OCI-LY7 (cell line): ENCODE data around the gene SMYD3. TPM values are rescaled to one million over a fixed set of nuclear protein-coding genes. Genes with fewer than 3 reads are reported as not detected.

Experiments
- BruUV-seq: library from RNA; stranded (reverse); fragments of 400-500 nt; replicated peaks from 2 replicates; lab custom pipeline; 2021; lab: Mats Ljungman, UMichigan
- CTCF ChIA-PET: fragments of 300-600 bp; sonication (Branson Sonifier 250); formaldehyde crosslinking; loops from one replicate; lab custom pipeline; 2022; ENCODE audit warnings: antibody characterized with exemption; ENCODE audit not compliant: unreplicated experiment; lab: Charles Lee
- POLR2A ChIA-PET: fragments of 300-600 bp; sonication (Branson Sonifier 250); formaldehyde crosslinking; loops from one replicate; lab custom pipeline; 2022; ENCODE audit warnings: antibody characterized with exemption; lab: Charles Lee
- DNase-seq: peaks from one replicate; pipeline ENCODE4 v3.0.0-alpha.2; 2015; ENCODE audit warnings: low spot score
- H2AFZ ChIP-seq: fragments of 200-600 bp; sonication (generic), shearing (Covaris generic); 2 replicates; pipeline ENCODE4 v1.6.1; 2014; ENCODE audit warnings: mild to moderate bottlenecking, antibody characterized with exemption, low read length, moderate library complexity
- H3K27ac ChIP-seq: fragments of 200-600 bp; sonication (generic); 2 replicates; pipeline ENCODE4 v1.5.1; 2014; ENCODE audit warnings: mixed run types, low read depth, mild to moderate bottlenecking, moderate library complexity, low read length, inconsistent platforms; ENCODE audit not compliant: poor library complexity, severe bottlenecking
- H3K36me3 ChIP-seq: fragments of 200-600 bp; sonication (generic); 2 replicates; pipeline ENCODE4 v1.6.1; 2014; ENCODE audit warnings: mild to moderate bottlenecking, antibody characterized with exemption, low read length, moderate library complexity, mixed read lengths; ENCODE audit not compliant: insufficient read depth
- H3K4me1 ChIP-seq: fragments of 200-600 bp; sonication (generic); 2 replicates; pipeline ENCODE4 v1.5.1; 2014; ENCODE audit warnings: mild to moderate bottlenecking, low read length; ENCODE audit not compliant: insufficient read depth, poor library complexity, severe bottlenecking
- H3K4me2 ChIP-seq: fragments of 200-600 bp; sonication (generic); 2 replicates; pipeline ENCODE4 v1.6.1; 2014; ENCODE audit warnings: mild to moderate bottlenecking, low read length
- H3K4me3 ChIP-seq: fragments of 200-600 bp; sonication (generic); 2 replicates; pipeline ENCODE4 v1.5.1; 2014; ENCODE audit warnings: mild to moderate bottlenecking, low read depth, low read length; ENCODE audit not compliant: poor library complexity, severe bottlenecking
- H3K79me2 ChIP-seq: fragments of 200-600 bp; sonication (generic); 2 replicates; pipeline ENCODE4 v1.6.1; 2016; ENCODE audit warnings: low read depth, mild to moderate bottlenecking, low read length, moderate library complexity, mixed read lengths; ENCODE audit not compliant: insufficient read depth
- H3K9me2 ChIP-seq: fragments of 200-600 bp; sonication (generic); 2 replicates; pipeline ENCODE4 v1.6.1; 2016; ENCODE audit warnings: mild to moderate bottlenecking, low read length, mixed read lengths; ENCODE audit not compliant: insufficient read depth
- H3K9me3 ChIP-seq: fragments of 200-600 bp; sonication (generic); 2 replicates; pipeline ENCODE4 v1.6.1; 2014; ENCODE audit warnings: mild to moderate bottlenecking, mixed run types, low read length, mixed read lengths
- H4K20me1 ChIP-seq: fragments of 200-600 bp; sonication (generic); 2 replicates; pipeline ENCODE4 v1.6.1; 2014; ENCODE audit warnings: mild to moderate bottlenecking, antibody characterized with exemption, low read length, moderate library complexity, mixed read lengths; ENCODE audit not compliant: insufficient read depth
- EZH2phosphoT487 ChIP-seq: fragments of 200-600 bp; sonication (generic); IDR thresholded peaks from 2 replicates; pipeline ENCODE4 v1.6.1; 2018; ENCODE audit warnings: low read depth, borderline replicate concordance, mild to moderate bottlenecking, mixed run types, antibody characterized with exemption, low read length, moderate library complexity, mixed read lengths
- intact Hi-C: fragments of 100-400 bp; cut with micrococcal nuclease; formaldehyde crosslinking; loops from one replicate; pipeline ENCODE4 v1.10.0; 2022; ENCODE audit not compliant: unreplicated experiment
- total RNA-seq, 2 experiments: library from RNA; depleted of rRNA in 1 of 2; stranded (reverse); fragments of >200 nt in 1 of 2; shearing (Covaris generic) in 1 of 2; gene quantifications; 2 replicates each; pipeline ENCODE4 v1.2.3, GENCODE V29; 2014 to 2022
- TF ChIP-seq, protein P1 (sequence below): fragments of 200-600 bp; sonication (generic); conservative IDR thresholded peaks from 2 replicates; pipeline ENCODE4 v1.5.1; 2014; ENCODE audit warnings: mild to moderate bottlenecking, antibody characterized with exemption, low read length, moderate library complexity, mixed read lengths

The SMYD3 gene
- total RNA-seq, 2 experiments from 2014 or later, result 28.9 to 34.5 TPM

DNA sequence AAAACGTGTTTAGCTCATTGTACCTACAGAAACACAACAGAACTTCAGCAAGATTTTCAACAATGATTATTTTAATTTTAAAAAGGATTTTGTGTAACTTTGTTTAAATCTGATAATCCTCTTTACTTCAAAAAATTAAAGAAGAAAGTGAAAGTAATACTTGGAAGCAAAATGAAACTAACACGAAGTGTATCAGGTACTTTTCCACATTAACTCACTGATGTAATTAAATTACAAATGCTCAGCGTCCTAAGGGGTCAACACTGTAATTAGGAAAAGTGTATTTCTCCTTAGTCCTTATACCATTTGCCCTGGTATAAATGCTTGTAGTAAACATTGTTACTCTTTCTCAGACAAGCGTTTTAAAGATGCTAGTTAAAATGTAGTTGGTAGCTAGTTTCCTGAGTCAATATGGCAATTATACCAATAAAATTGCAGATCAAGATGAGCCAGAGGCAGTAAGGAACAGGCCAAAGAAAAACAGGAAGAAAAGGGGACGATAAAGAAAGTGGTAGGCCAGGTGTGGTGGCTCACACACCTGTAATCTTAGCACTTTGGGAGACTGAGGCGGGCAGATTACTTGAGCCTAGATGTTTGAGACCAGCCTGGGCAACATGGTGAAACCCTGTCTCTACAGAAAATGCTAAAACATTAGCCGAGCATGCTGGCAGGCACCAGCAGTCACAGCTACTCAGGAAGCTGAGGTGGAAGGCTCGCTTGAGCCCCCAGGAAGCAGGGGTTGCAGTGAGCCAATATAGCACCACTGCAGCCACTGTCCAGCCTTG is 553.0 kb downstream of the SMYD3 start:
- ChIA-PET POLR2A (no interaction called here), CTCF (interaction anchor here (0.6 kb wide), 1 partner anchor 50 kb away, joined by 3 read pairs; no protein-coding TSS in a partner anchor)
- Histone ChIP-seq H3K4me3 (peak overlapping the region; percentile 60), H3K9me2 (no peaks in the 10 kb centered on the region), H2AFZ (peak overlapping the region; percentile 85), H3K27ac (peak overlapping the region; percentile 67), H3K79me2 (no peaks in the 10 kb centered on the region), H4K20me1 (no peaks in the 10 kb centered on the region), H3K9me3 (no peaks in the 10 kb centered on the region), H3K4me1 (peaks cover 39% of the 10 kb centered on the region), H3K4me2 (peak overlapping the region; percentile 84), H3K36me3 (no peaks in the 10 kb centered on the region)
- BruUV-seq, result no TSS peak
- TF ChIP-seq, protein P1, sequence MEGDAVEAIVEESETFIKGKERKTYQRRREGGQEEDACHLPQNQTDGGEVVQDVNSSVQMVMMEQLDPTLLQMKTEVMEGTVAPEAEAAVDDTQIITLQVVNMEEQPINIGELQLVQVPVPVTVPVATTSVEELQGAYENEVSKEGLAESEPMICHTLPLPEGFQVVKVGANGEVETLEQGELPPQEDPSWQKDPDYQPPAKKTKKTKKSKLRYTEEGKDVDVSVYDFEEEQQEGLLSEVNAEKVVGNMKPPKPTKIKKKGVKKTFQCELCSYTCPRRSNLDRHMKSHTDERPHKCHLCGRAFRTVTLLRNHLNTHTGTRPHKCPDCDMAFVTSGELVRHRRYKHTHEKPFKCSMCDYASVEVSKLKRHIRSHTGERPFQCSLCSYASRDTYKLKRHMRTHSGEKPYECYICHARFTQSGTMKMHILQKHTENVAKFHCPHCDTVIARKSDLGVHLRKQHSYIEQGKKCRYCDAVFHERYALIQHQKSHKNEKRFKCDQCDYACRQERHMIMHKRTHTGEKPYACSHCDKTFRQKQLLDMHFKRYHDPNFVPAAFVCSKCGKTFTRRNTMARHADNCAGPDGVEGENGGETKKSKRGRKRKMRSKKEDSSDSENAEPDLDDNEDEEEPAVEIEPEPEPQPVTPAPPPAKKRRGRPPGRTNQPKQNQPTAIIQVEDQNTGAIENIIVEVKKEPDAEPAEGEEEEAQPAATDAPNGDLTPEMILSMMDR, result no peak
- TF ChIP-seq EZH2phosphoT487, result no peak
- intact Hi-C loops, result loop anchor here (1.0 kb wide), 1 partner anchor 143 kb away; no protein-coding TSS in a partner anchor
- DNase-seq, result peak; percentile 71

DNA sequence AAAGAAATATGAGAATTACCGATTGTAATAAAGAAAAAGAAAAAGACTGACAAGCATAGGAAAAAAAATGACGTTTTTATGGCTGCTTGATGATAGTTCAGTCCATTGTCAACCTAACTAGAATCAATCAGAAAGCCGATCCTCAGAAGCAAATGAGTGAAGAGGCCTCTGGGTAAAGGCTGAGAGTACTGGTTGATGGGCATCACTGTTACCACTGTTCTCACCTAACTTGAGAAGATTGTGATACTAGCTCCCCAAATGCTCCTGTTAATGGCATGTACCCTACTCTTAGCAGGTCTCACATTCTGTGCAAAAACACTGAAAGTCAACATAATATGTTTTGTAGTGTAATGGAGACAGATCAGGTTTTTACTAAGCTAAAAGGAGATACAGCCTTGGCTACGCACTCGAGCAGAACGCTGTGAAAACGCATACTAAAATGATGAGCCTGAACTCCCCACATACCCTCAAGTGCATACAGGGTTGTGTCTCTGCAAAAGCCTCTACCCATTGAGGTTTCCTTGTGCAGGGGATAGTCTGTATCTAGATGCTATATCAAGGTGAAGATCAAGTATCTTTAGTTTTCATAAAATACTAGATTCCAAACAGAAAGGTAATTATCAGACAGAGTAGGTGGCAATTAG is 554.6 kb downstream of the SMYD3 start:
- Histone ChIP-seq H3K79me2 (no peaks in the 10 kb centered on the region), H3K27ac (peak overlapping the region; percentile 67), H3K4me3 (peak overlapping the region; percentile 60), H2AFZ (peak overlapping the region; percentile 85; the same call in 1 of the 2 replicates), H3K9me3 (no peaks in the 10 kb centered on the region), H3K4me1 (peaks cover 39% of the 10 kb centered on the region), H4K20me1 (no peaks in the 10 kb centered on the region), H3K9me2 (no peaks in the 10 kb centered on the region), H3K4me2 (peak overlapping the region; percentile 84), H3K36me3 (no peaks in the 10 kb centered on the region)
- DNase-seq, result peak; percentile 20
- TF ChIP-seq EZH2phosphoT487, result no peak
- ChIA-PET CTCF (no interaction called here), POLR2A (interaction anchor here (0.9 to 1.4 kb wide), 2 partner anchors 19 to 145 kb away, joined by 3 to 7 read pairs; no protein-coding TSS in a partner anchor)
- intact Hi-C loops, result no loop called here
- BruUV-seq, result no TSS peak

DNA sequence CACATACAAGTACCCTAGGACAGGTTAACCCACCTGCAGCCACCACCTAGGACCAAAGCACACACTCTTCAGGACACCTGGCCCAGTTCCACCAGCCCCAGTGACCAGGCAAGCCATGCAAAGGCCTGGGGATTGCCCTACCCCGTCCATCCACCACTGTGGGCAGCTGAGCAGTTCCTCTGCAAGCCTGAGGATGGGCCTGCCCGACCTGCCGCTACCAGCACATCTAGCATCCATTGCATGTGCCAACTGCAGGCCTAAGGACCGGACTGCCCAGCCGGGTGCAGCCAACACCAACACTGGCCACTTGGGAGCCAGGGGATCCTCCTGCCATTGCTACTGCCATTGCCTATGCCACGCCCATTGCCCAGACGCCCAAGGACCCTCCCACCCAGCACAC is 558.3 kb downstream of the SMYD3 start:
- no peak for DNase-seq
- H3K4me3 ChIP-seq, result no peak overlapping the region
- H2AFZ ChIP-seq, result no peak overlapping the region
- H3K36me3 ChIP-seq, result no peaks in the 10 kb centered on the region
- BruUV-seq, result no TSS peak
- H4K20me1 ChIP-seq, result no peaks in the 10 kb centered on the region
- no peaks in the 10 kb centered on the region for H3K9me3 ChIP-seq
- H3K4me1 ChIP-seq, result peaks cover 21% of the 10 kb centered on the region
- no peaks in the 10 kb centered on the region for H3K79me2 ChIP-seq
- POLR2A ChIA-PET, result no interaction called here
- intact Hi-C loops, result no loop called here
- H3K4me2 ChIP-seq, result no peak overlapping the region
- H3K27ac ChIP-seq, result no peak overlapping the region
- CTCF ChIA-PET, result no interaction called here
- H3K9me2 ChIP-seq, result no peaks in the 10 kb centered on the region
- TF ChIP-seq, protein P1, result no peak
- no peak for TF ChIP-seq EZH2phosphoT487
